Right kidney (tissue), 1 donor: ENCODE measurements around the gene SMURF1.
"Not testable (repeated sequence)": the region's sequence is repeated elsewhere in the genome, so short reads cannot be mapped to it uniquely, and the experiment has no call there.

Source experiments
- DNase-seq: peaks from one replicate; pipeline ENCODE4 v3.0.0-alpha.2; 2016

The SMURF1 gene

DNA sequence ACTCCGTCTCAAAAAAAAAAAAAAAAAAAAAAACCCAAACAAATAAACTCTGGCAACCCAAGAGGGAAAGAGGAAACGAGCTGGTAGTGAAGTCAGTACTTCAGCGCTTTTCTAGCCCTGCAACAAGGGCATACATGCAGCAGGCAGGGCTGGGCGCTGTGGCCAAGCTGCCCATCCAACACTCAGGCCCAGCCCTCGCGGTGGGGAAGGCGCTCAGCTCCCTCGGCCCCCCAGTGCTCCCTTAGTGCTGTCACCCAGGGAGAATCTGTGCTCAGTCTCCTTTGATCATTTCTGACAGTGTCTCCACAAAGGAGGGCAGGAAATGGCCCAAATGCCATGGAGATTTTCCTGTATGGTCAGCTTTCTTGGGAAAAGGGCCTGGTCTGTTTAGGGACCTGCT is 97.2 kb downstream of the SMURF1 start:
- DNase-seq, result no peak

DNA sequence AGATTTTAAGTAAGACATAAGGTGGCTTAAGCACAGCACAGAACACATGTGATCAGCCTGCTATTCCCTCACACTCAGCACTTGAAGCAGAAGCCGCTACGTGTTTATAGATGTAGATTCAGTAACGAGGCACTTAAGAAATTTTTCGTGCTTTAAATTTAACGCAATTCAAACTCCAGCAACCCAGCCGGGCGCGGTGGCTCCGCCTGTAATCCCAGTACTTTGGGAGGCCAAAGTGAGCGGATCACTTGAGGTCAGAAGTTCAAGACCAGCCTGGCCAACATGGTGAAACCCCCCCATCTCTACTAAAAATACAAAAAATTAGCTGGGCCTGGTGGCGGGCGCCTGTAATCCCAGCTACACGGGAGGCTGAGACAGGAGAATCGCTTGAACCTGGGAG is 97.6 kb downstream of the SMURF1 start:
- DNase-seq, result not testable (repeated sequence)

DNA sequence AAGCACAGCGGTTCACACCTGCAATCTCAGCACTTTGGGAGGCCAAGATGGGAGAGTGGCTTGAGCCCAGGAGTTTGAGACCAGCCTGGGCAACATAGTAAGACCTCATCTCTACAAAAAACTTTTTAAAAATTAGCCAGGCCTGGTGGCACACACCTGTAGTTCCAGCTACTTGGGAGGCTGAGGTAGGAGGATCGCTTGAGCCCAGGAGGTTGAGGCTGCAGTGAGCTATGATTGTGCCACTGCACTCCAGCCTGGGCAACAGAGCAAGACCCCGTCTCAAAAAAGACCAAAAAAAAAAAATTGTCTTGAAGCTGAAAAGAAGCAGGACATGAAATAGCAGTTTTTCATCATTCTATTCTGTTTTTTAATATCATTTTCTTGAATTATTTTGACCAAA is 99.0 kb downstream of the SMURF1 start:
- DNase-seq, result not testable (repeated sequence)

DNA sequence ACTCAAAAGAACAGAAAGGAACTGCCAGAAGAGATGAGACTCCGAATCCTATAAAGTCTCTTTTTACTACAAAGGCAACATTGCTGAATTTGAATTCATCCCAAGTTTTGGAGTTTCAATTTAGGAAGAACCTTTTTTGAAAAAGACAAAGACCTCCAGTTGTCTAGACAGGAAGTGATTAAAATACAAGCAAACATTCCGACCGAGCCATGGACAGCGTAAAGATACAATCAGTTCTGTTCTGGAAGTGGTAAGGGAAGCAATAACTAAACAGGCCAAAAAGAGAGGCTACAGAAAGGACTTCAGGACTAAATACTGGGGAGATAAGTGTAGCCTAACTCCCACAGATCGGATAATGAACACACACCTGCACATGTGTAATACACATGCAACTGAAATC is 101.0 kb downstream of the SMURF1 start:
- no peak for DNase-seq

DNA sequence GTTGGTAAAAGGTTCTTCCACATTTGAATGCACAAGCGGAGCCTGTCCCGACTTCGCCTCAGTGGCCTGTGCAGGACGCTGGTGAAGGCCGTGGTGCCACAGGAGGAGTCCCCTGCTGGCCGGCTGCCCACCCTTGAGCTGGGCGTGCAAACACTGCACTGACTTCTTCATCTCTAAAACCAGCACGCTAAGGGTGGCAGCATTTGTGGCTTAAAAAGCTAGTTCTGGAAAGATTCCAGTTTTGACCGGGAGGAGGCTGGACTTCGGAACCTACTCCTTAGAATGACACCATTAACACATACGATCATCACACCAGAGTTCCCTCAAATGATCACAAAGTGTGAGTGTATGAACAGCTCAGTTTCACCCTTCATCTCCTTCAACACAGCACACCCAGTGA is 102.4 kb downstream of the SMURF1 start:
- DNase-seq, result no peak

DNA sequence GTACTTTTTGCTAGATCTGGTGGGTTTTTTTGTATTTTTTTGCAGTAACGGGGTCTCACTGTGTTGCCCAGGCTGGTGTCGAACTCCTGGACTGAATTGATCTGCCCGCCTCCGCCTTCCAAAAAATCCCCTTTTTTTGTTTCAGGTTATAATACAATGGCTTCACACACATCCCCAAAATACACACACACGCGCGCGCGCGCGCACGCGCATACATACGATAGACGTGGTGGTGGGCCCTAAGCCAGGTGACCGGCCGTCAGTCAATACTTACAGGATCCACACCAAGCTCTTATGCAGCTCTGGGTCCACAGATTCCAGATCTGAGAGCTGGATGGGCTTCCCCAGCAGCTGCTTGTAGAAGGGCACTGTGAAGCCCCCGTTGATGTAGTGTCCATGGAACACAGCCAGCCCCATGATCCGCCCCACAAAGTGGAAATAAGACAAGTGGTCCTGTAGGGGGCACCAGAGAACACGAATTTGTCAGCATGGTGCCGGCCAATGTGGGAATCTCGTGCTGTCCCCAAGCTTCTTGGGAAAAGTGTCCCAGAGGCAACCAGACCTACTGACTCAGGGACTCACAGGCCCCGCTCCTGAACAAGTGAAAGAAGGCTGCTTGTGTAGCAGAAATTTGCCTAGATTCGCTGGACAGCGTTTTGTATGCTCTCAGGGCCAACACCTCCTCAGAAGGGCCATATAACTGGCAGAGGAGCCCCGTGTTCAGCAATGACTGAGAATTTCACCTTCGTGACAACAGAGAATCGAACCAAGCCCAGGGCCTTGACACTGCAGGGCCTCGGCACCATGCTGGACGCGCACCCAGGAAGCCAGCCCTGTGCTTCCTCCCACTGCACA is 103.6 kb downstream of the SMURF1 start:
- DNase-seq, result peak; percentile 53

DNA sequence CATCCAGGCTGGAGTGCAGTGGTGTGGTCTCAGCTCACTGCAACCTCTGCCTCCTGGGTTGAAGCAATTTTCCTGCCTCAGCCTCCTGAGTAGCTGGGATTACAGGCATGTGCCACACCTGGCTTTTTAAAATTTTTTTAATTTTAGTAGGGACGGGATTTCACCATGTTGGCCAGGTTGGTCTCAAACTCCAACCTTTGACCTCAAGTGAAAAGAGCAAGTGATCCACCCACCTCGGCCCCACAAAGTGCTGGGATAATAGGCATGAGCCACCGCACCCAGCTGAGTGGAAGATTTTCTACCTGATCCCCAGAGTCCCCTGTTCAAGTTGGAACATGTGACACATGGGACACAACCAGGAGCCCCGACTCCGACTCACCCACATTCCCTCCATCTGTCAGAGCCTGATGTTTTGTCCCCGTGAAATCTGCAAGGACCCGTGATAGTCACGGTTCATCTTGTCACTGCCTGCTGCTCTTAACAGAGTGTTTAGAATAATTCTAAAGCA is 104.5 kb downstream of the SMURF1 start:
- DNase-seq, result no peak

DNA sequence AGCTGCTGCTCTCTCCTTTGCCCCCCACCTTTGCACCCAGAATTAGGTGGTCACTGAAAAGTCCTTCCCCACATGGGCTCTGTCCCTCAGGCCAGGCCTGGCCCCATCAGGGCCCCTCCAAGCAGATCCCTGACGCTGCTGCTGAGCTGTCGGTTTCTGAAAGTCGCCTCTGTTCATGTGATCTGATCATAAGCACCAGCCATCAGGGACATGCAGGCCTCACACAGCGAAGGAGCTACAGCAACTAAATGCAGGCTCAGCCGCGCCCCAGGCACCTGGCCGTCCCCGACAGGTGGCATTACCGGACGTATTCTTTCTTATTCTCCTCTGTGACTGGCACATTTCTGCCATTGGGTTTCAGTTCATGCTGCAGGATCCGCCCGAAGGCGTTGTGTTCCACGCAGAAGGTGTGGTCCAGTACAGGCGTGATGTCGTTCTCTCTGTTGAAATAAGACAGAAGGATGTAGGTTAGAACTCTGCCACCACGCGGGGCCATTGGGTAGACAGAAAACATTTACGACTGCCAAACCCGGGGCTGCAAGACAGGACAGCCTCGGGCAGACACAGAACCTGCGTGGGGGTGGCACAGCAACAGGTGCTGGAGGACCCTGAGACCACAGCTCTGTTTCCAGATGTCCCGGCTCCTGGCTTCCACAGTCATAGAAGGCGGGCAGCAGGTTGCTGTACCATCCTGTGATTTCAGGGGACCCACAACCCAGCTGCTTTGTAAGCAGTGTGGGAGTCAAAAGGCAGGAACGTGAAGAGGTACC is 105.6 kb downstream of the SMURF1 start:
- no peak for DNase-seq

DNA sequence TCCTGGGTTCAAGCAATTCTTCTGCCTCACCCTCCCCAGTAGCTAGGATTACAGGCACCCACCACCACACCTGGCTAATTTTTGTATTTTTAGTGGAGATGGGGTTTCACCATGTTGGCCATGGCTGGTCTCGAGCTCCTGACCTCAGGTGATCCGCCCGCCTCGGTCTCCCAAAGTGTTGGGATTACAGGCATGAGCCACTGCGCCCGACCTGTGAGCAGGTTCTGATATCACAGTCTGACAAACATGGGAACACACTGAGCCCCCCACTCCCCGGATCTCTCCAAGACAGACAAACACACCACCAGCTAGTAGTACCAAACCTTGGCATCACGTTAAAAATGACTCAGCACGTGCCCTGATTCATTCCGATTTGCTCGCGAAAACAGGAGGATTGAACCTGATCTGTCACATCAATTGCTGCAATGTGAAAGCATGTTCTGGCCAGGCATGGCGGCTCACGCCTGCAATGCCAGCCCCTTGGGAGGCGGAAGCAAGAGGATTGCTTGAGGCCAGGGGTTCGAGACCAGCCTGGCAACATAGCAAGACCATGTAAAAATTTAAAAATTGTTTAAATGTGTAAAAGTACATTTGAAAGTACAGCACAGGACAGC is 106.5 kb downstream of the SMURF1 start:
- DNase-seq, result no peak

DNA sequence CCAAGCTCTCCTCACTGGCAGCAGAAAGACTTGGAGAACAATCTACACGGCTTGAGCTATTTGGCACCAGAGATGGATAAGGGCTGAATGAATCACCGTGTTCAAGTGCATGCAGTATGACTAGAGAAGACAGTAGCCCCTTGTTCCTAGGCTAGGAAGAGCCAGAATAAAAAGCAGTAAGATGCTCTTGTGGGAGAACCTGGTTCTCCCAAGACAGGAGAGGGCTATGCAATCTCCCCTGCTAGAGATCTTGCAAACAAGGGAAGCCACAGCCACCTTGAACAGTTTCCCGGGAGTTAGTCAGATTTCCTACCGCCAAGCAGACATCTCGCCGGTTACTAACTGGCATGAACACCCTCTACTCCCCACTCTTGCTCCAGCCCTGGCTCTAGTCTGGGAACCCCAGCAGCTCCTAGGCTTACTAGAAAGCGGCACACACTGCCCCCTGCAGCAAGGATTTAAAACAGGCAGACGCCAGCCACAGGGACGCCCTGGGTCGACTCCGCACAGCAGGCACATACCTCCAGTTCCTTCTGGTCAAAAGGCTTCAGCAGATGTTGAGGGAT is 107.3 kb downstream of the SMURF1 start:
- DNase-seq, result no peak

DNA sequence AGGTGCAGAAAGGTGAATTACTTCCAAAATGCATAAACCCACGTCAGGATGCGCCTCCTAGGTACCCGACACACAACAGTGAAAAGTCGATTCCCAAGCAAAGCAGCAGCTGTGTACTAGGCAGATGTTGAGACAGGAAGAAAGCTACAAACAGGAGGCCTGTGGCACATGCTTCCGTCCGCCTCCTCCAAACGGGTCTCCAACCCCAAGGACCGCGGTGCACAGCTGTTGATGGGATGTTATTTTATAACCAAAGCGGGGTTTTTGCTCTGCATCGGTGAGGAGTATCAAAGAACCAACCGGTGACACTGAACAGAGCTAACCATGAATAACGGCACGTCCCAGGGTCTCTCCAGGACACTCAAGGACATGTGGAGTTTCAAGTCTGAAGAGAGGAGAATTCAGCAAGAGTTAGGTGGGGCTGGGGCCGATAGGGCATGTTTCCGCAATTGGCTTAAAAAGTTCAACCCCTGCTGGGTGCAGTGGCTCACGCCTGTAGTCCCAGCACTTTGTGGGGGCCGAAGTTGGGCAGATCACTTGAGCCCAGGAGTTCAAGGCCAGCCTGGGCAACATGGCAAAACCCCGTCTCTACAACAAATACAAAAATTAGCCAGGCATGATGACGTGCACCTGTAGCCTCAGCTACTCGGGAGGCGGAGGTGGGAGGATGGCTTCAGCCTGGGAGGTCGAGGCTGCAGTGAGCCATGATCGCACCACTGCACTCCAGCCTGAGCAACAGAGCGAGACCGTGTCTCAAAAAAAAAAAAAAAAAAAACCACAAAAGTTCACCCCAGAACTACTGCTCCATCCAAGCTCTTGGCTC is 108.0 kb downstream of the SMURF1 start:
- no peak for DNase-seq

DNA sequence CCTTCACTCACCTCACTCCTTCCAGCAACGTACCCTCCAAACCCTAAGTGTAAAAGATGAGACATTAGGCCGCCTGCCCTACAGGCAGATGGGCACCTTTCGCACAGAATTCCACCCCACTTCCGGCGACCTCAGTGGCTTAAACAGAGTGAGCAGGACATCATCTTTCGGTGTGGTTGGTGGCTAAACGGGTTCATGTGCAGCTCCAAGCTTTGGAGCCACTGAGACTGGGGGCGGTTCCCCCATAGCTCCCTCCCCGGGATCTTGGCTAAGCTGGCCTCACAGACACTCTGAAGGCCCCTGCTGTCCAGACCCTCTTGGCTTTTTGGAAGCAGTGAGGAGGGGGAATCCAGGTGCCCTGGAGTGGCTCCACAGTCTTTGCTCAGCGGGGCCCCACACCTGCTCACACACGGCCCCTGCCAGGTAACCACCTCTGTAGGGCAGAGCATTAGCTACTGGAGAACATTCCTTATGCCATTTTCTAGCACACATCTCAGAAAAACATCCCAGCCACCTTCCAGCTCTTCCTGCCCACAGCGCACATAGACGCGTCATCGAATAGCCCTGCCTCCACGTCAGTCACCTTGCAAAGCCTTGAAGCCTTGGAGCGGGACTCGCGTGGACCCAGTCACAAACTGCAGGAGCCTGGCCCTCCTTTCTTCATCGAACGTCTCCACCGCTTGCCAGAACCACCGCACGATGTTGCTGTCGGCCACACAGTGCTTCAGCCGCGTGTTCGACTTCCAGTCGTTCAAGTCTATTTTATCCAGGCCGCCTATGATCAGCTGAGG is 108.8 kb downstream of the SMURF1 start:
- no peak for DNase-seq

DNA sequence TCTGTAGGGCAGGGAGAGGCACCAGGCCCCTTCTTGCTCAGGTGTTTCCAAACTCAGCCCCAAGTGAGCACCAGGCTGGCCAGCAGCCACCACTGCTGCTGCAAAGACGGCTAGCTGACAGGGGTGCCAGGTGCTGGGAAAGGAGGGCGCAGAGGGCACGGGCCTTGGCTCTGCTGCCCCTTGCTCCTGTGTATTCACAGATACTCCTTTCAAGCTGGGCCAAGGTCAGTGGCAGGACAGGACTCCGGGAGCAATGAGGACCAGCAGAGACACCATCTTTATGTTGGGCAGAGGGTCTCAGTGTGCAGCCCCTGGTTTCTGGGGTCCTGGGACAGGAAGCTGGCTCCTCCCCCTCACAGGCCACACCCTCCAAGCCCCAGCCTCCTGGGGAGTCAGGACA is 110.1 kb downstream of the SMURF1 start:
- no peak for DNase-seq

DNA sequence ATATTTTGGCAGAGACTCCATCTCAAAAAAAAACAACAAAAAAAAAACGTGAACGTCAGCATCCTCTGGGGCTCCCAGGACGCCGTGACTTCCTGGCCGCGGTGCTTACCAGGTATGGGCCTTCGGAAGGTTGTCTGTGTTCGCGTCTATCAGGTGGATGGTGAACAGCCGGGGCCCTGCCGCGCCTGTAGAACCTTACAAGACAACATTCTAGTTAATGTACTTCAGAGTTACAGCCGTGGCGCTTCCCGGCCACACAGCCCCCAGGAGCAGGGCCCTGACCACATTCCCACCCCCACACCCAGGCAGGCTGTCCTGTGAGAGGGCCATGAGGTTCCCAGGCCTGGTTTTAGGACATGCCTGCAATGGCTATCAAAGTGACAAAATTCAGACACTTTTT is 111.0 kb downstream of the SMURF1 start:
- no peak for DNase-seq

DNA sequence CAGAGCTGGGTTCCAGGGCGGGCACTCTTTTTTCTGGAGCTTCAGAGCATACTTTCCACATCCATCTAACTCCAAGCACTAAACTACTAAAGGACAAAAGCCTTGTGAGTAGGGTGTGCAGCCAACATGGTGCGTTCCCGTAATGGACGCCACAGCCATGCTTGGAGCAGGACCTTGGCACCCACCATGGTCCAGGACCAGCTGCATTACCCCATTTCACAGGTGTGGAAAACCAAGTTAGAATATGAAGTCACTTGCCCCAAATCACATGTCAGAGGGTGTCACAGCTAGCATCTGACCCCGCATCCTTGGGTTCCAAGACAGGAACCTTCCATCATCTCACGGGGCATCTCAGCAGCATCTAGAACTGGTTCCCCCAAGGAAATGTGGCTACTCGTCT is 112.4 kb downstream of the SMURF1 start:
- no peak for DNase-seq

DNA sequence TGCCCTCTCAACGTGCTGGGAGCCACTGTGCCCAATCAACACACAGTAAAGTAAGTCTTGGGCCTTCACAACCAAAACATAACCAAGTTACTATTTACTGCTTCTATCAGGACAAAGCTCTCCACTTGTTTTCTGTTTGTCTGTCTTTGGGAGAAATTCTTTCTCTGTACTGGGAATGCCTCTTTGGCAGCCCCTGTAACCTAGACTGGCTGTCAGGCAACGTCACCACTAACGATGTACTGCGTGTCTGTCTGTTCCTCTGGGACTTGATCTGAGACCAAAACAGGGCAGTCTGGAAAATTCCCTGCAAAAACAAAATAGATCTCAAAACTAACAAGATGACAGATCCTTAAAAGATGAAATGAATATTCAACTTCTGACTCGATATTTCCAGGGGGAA is 113.0 kb downstream of the SMURF1 start:
- DNase-seq, result no peak

DNA sequence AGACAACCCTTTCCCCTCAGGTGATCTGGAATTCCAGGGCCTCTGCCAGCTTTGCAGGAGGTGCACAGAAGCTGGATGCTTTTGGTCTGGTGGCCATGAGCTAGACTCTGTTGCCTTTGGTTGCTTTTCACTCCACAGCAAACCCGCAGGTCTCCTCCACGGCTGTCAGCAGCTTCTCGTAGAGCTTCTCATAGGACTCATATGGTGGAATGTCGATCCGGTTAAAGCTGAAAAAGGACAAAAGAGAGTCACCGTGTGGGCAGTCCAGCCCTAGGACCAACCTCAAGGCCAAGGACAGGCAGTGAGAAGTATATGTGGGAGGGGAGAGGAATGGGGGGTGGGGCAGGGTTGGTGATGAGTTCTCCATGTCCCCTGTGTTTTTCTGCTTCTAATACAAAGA is 113.5 kb downstream of the SMURF1 start:
- DNase-seq, result no peak

DNA sequence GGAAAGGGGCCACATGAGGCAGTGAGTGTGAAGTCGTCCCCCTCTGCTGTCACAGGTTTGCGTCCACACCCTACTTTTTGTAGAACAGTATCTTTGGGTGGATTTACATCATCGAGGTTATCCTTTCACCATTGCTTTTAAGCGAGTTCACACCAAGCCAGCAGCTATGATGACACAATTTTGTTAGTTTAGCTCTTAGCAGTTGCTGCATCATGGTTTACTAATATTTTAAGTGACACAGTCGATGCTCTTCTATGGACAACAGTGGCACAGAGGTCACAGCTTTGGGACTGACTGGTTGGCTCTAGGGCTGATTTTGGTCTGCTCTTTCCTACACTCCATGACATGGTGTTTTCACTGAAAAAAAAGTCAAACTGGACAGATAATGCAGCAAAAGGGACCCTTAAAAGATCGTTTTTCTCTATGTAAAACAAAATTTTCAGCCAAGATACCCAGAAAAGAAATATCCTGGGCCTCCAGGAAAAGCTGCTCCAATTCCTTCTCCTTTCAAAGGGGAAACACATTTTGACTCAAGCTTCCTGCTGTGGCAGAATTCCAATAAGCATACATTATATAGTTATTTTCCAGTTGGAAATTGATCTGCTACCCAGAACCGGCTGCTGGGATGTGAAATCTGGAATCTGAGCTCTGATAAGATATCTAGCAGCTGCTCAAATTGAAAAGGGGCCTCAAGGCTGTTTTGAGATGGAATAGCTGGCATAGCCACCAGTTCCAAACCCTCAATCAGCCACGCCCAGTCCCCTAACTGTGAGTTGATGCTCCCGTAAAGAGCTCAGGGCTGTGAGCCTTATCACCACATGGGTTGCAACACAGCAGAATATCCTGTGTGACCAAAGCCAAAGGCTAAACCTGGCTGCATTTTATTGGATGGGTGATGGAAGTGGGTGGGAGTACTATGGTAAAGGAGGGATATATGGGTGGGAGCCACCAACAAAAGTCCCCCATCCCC is 114.2 kb downstream of the SMURF1 start:
- DNase-seq, result no peak

DNA sequence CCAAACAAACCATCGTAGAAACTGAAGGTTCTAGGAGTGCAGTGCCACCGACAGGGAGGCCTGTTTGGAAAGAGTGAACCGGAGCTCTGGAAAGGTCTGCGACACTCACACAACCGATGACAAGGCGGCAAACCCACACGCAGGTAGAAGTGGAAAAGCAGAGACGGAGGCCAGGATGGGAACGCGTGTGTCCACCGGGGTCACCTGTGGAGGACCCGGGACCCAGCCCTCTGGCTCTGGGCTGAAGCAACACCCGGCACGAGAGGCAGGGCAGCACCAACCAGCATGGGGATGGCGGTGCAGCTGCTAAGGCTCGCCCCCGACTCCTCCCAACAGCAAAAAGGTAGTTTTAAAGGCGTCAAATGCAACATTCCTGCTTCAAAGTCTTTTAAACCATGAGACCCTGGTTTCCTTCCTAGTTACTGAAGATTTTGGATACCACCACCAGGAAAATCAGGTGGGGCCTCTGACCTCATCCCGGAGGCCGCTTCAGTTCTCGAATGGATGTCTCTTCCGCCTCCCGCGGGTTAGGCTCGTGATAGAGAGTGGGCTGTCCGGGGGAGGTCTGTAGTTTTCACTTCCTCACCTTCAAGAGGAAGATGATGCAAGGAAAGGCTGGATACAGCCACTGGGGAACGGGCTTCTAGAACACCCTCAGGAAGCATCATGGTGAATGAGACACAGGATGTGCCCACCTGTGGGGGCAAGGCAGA is 115.5 kb downstream of the SMURF1 start:
- no peak for DNase-seq
